Activated CD4-positive, CD25-positive, alpha-beta regulatory T cell treated with anti-CD3 and anti-CD28 coated beads, Interleukin-2, amount 50 U/mL, for 16 hours (primary cell): Measurements from ENCODE around the gene SH2D5.
"Not testable (repeated sequence)": the region's sequence is repeated elsewhere in the genome, so short reads cannot be mapped to it uniquely, and the experiment has no call there.

ENCODE experiments used
- DNase-seq: peaks from one replicate; pipeline ENCODE4 v3.0.0-alpha.2; 2020; ENCODE audit warnings: low read depth, low spot score

SH2D5 gene

GRCh38 chr1:20728371-20729154, 3.9 kb downstream of the SH2D5 start:
- DNase-seq = no peak

- no peak for DNase-seq
These were observed 4.7 kb downstream of the SH2D5 start for GRCh38 chr1:20727746-20728316.

GRCh38 chr1:20726932-20727745, 5.4 kb downstream of the SH2D5 start:
- DNase-seq = no peak

GRCh38 chr1:20726118-20726911, 6.2 kb downstream of the SH2D5 start:
- DNase-seq = no peak

GRCh38 chr1:20725189-20726117, 7.0 kb downstream of the SH2D5 start:
- no peak for DNase-seq

- no peak for DNase-seq
These were observed 7.9 kb downstream of the SH2D5 start for GRCh38 chr1:20724364-20725188.

GRCh38 chr1:20723537-20724363, 8.8 kb downstream of the SH2D5 start:
- no peak for DNase-seq

DNA sequence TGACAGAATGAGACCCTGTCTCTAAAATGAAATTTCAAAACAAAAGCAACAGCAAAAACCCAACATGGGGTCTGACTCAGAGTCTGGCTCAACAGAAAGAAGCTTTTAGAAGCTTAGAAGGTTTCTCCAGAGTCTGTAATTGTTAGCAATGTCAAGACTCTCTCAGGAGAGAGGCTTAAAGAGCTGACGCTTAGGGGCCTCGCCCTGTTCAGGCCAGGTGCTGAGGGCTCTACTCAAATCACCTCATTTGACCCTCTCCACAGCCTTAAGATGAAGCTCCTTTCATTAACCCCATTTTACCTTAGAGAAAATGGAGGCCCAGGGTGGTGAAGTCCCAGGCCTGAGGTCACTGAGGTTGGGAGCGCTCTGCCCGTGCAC, 9.4 kb downstream of the SH2D5 start:
- DNase-seq = no peak

DNA sequence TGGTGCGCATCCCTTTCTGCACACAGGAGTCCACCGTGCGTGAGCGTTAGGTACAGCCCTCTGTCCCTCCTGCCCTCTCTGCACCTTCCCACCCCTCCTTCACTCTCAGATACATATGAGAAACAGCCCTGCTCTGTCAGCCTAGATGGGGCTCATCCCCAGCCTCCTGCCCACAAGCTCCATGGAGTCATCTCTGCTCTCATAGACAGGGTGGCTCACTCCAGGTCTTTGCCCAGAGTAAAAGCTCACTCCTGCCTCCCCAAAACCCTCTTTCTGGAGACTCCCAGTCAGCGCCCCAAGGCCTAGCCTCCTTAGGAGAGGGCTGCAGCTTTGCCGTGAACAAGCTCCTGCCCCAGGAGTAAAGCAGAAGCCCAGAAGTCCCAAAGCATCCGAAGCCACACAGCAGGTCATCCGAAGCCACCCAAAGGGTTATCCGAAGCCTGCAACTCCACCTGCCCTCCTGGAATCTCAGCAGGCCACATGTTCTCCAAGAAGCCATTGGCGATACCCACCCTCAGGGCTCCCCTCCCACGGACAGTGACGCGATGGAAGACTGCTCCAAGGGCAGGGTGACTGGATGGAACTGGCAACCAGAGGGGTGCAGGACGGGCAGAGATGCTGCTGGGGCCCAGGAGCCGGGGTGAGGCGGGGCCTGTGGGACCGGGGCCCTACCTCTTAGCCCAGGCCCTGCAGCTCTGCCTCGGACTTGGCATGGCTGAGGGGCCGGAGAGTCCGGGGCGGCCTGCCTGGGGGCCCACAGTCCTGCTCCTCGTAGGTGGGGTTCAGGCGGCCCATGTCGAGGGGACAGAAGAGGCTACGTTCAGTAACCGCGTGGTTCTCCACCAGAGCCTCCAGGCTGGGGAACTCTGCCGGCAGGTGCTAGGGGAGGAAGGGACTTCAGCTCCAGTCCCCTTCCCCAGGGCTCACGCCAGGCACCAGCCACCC, 11.1 kb downstream of the SH2D5 start:
- DNase-seq = no peak

GRCh38 chr1:20720631-20721091, 11.8 kb downstream of the SH2D5 start:
- no peak for DNase-seq

- no peak for DNase-seq
These were observed 12.5 kb downstream of the SH2D5 start for GRCh38 chr1:20719871-20720620.

DNA sequence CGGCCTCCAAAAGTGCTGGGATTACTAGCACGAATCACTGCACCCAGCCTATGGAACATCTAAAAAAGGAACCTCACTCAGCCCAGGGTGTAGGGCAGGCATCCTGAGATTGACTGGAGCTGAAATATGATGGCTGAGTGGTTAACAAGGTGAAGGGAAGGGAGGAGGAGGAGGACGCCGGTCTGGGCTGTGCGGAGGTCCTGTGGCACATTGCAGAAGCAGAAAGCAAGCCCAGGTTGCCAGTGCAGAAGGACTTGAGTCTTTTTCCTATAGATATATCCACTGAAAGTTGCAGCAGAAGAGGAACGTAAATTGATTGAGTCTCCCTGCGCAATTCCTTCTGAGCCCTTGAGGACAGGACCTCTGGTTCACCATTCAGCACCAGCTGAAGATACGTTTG, 13.2 kb downstream of the SH2D5 start:
- DNase-seq = no peak

GRCh38 chr1:20718343-20718882, 14.1 kb downstream of the SH2D5 start:
- DNase-seq = not testable (repeated sequence)

GRCh38 chr1:20717452-20718342, 14.8 kb downstream of the SH2D5 start, which contains the start of gene KIF17:
KIF17 (minus strand) TSS chr1:20718007; CDS start chr1:20717706, 301 bp downstream.
- no peak for DNase-seq

DNA sequence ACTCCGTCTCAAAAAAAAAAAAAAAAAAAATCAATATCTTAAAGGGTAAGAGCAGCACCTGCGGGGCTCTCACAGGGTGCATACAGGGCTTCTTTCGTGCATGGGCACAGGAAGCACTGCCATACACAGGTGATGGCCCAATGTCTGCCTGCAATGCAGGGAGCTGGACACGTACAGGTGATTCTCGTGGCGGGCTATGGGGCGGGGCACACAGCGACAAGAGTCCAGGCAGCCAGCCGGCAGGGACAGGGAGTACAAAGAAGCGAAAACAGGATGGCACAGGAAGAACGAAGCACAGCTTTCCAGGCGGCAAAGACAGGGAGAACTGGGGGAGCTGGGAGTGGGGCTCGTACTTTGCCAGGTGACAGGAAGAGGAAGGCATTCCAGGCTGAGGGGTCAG, 16.3 kb downstream of the SH2D5 start:
- no peak for DNase-seq

DNA sequence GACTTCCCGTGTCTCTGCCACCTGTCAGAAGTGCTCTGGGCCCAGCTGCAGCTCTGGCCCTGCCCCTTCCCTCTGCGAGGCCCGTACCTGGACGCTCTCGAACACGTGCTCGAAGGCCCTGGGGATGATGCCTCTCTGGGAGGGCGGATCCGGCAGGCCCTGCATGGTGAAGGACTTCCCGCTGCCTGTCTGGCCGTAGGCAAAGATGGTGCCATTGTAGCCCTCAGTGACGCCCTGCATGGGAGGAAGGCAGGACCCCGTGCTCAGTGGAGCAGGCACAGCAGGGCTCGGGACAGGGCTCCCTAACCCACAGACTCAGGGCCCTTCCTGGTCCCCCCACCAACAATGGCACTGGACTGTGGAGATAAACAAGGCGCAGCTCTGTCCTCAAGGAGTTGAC, 17.1 kb downstream of the SH2D5 start:
- no peak for DNase-seq
